ENCODE data around the gene TRPC4.

Gene TRPC4

DNA sequence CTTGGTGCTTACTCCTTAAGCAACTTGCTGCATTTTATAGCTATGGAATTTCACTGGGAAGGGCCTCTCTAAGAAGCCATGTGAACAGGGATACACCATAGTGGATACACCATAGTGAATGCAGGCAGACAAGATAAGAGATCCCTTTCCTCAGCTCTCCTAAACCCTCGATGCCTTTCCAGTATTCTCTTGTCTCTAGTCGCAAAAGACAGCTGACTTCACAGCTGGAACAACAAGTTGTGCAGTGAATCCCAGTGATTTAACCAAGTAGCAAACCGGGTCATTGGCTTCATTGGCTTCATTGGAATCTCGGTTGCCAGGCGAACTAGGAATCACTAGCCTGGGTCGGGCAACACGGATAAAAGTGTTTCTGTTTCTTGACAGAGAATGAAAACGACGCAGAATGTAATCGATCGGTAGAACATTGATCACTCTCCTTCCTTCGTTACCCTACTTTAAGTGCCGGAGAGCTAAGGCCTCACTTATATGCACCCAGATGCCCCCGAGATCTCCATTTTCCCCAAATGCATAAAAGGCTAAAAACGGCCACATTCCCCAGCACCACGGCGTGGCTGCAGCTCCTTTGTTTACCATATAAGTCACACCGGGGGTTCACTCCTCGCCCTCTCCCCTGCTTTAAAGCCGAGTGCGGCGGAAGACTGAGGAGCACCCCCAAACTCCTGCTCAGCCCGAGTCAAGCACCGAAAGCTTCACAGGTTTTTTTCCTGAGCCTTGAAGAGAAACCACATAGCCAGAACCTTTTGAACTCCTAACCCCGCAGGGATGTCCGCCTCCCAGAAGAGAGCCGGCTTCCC, 674 bp downstream of the TRPC4 start:
- no peak for DNase-seq (ENCODE audit: low spot score)
- in situ Hi-C loops (cut with MboI; ENCODE audit: low pct_unique_long_range_greater_than_20kb, low sequenced_read_pairs, unreplicated experiment) = no loop called here
- TF ChIP-seq, protein P1, sequence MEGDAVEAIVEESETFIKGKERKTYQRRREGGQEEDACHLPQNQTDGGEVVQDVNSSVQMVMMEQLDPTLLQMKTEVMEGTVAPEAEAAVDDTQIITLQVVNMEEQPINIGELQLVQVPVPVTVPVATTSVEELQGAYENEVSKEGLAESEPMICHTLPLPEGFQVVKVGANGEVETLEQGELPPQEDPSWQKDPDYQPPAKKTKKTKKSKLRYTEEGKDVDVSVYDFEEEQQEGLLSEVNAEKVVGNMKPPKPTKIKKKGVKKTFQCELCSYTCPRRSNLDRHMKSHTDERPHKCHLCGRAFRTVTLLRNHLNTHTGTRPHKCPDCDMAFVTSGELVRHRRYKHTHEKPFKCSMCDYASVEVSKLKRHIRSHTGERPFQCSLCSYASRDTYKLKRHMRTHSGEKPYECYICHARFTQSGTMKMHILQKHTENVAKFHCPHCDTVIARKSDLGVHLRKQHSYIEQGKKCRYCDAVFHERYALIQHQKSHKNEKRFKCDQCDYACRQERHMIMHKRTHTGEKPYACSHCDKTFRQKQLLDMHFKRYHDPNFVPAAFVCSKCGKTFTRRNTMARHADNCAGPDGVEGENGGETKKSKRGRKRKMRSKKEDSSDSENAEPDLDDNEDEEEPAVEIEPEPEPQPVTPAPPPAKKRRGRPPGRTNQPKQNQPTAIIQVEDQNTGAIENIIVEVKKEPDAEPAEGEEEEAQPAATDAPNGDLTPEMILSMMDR (IDR thresholded peaks at IDR 0.05; ENCODE audit: extremely low read depth, insufficient read depth, missing control alignments) = no peak

DNA sequence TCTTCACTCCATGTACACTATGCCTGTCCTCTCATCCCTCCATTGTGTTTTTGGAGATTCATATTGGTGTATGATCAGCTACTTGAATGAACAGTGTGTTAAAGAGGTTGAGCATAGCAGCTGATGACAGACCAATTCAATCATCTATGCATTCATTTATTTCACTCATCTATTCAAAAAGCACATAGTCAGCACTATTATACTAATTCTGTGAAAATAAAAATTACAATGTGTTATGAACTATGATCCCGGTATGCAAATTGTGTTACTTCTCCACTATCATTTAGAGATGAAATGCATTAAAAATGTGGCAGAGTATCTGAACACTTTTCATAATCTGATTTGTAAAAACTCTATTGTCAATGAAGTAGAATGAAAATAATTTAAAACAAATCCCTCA, 5.9 kb downstream of the TRPC4 start:
- TF ChIP-seq, protein P1 (IDR thresholded peaks at IDR 0.05; ENCODE audit: extremely low read depth, insufficient read depth, missing control alignments) = no peak
- in situ Hi-C loops (cut with MboI; ENCODE audit: low pct_unique_long_range_greater_than_20kb, low sequenced_read_pairs, unreplicated experiment) = no loop called here
- no peak for DNase-seq (ENCODE audit: low spot score)

DNA sequence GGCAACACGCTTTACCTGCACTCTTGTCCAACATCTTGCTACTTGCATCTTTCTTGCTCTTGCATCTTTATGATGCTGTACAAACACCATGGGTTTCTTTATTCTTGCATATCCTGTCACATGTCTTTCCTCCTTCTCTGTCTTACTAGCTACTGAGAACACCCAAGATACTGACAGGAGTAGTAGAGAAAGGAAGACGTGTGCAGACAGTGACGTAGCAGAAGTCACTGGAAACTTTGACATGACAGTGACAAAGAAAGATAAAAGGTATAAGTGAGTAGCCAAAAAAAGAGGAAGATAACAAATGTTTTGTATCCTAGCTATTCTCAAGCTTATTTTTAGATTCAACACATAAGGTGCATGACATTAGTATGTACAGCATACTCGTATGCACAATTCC, 34.2 kb downstream of the TRPC4 start:
- in situ Hi-C loops (cut with MboI; ENCODE audit: low pct_unique_long_range_greater_than_20kb, low sequenced_read_pairs, unreplicated experiment) = no loop called here
- TF ChIP-seq, protein P1 (IDR thresholded peaks at IDR 0.05; ENCODE audit: extremely low read depth, insufficient read depth, missing control alignments) = no peak

DNA sequence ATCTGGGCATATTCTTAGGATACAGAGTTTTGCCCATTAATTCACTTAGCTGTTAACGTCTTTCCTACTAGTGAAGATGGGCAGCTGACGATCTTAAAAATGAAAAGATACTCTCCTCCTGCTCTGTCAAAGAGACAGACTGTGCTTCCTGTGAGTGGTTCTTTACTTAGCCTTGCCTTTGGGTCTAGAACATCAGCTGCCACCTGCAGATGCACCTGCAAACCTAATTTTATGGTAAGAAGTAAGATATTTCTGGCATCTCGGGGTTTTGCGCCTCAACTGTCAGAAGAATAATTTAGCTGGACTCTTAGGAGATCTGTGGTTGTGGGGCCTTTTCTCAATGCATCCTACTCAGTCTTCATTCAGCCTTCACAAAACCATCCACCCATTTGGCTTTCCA, 36.2 kb downstream of the TRPC4 start:
- in situ Hi-C loops (cut with MboI; ENCODE audit: low pct_unique_long_range_greater_than_20kb, low sequenced_read_pairs, unreplicated experiment) = no loop called here
- no peak for DNase-seq (ENCODE audit: low spot score)
- TF ChIP-seq, protein P1 (IDR thresholded peaks at IDR 0.05; ENCODE audit: extremely low read depth, insufficient read depth, missing control alignments) = no peak

More for the DNA sequence above, 34.2 kb downstream of the TRPC4 start:
- DNase-seq (ENCODE audit: low spot score) = no peak

DNA sequence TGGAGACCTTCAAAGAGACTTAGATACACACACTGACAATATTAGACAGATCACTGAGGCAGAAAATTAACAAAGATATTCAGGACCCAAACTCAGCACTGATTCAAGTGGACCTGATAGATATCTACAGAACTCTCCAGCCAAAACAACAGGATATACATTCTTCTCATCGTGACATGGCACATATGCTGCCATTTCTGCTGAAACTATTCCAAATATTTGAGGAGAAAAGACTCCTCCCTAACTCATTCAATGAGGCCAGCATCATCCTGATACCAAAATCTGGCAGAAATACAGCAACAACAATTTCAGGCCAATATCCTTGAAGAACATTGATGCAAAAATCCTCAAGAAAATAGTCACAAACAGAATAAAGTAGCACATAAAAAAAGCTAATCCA, 53.3 kb downstream of the TRPC4 start:
- in situ Hi-C loops (cut with MboI; ENCODE audit: low pct_unique_long_range_greater_than_20kb, low sequenced_read_pairs, unreplicated experiment) = no loop called here
- TF ChIP-seq, protein P1 (IDR thresholded peaks at IDR 0.05; ENCODE audit: extremely low read depth, insufficient read depth, missing control alignments) = no peak
- DNase-seq (ENCODE audit: low spot score) = no peak

DNA sequence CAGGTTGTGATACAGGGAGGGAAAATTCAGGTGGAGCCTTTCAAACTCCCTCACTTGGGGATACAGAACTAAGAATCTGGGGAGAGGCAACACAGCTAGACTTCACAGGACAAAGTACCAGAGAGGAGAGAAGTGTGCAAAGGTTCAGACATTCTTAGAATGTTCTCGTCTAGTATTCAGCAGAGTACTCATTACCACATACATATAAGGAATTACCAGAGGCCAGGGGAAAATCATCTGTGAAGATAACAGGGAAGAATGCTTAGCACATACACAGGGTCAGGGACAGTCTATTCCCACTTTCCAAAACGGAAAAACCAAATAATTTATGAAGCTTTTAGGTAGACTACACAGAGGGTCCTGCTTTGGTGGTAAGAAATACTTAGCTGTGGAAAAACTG, 58.1 kb downstream of the TRPC4 start:
- in situ Hi-C loops (cut with MboI; ENCODE audit: low pct_unique_long_range_greater_than_20kb, low sequenced_read_pairs, unreplicated experiment) = no loop called here
- DNase-seq (ENCODE audit: low spot score) = no peak

More for the DNA sequence above, 58.1 kb downstream of the TRPC4 start:
- TF ChIP-seq, protein P1 (IDR thresholded peaks at IDR 0.05; ENCODE audit: extremely low read depth, insufficient read depth, missing control alignments) = no peak
